GM18499 (cell line): Measurements from ENCODE around the gene ALDH16A1.

Experiments
- ATAC-seq: cut with Tn5 transposase; IDR thresholded peaks from one replicate; pipeline ENCODE4 v1.9.1; 2021; ENCODE audit warnings: moderate number of reproducible peaks; ENCODE audit not compliant: insufficient read depth, unreplicated experiment

ALDH16A1 gene

GRCh38 chr19:49486710-49487276, 33.8 kb downstream of the ALDH16A1 start:
- no peak for ATAC-seq

- ATAC-seq: peak; percentile 64
Observed at GRCh38 chr19:49487277-49488045, 34.4 kb downstream of the ALDH16A1 start, which contains the start of gene RPL13A. TSS of gene RPL13A (plus strand) at chr19:49487608. CDS start at chr19:49487630, 22 bp downstream.

GRCh38 chr19:49488046-49488862, 35.2 kb downstream of the ALDH16A1 start:
- no peak for ATAC-seq

GRCh38 chr19:49488863-49489537, 36.0 kb downstream of the ALDH16A1 start:
- no peak for ATAC-seq

GRCh38 chr19:49489601-49490167, 36.7 kb downstream of the ALDH16A1 start:
- ATAC-seq: no peak

GRCh38 chr19:49490287-49491029, 37.4 kb downstream of the ALDH16A1 start:
- no peak for ATAC-seq

- ATAC-seq: no peak
Observed at GRCh38 chr19:49491030-49491803, 38.2 kb downstream of the ALDH16A1 start.

GRCh38 chr19:49491804-49492572, 39.0 kb downstream of the ALDH16A1 start:
- ATAC-seq: no peak

- no peak for ATAC-seq
Observed at GRCh38 chr19:49492573-49493405, 39.8 kb downstream of the ALDH16A1 start.

GRCh38 chr19:49496574-49497008, 43.6 kb downstream of the ALDH16A1 start:
- ATAC-seq: no peak

- ATAC-seq: no peak
Observed at GRCh38 chr19:49497047-49497788, 44.2 kb downstream of the ALDH16A1 start.

GRCh38 chr19:49497789-49498103, 44.7 kb downstream of the ALDH16A1 start:
- ATAC-seq: no peak

- ATAC-seq: no peak
Observed at GRCh38 chr19:49498475-49498874, 45.5 kb downstream of the ALDH16A1 start.

- no peak for ATAC-seq
Observed at GRCh38 chr19:49499030-49499670, 46.1 kb downstream of the ALDH16A1 start.

- ATAC-seq: no peak
Observed at GRCh38 chr19:49502866-49503581, 50.0 kb downstream of the ALDH16A1 start.

GRCh38 chr19:49503582-49503962, 50.5 kb downstream of the ALDH16A1 start:
- ATAC-seq: no peak
